H9 (cell line): ENCODE measurements around the gene ASTL. TPM values are rescaled to one million over a fixed set of nuclear protein-coding genes. Genes with fewer than 3 reads are reported as not detected.

Source experiments
- DNase-seq: peaks from one replicate; pipeline ENCODE4 v3.0.0-alpha.2; 2017
- H2AFZ ChIP-seq: one replicate; pipeline ENCODE4 v1.6.1; 2013; ENCODE audit warnings: mild to moderate bottlenecking, low read length, control low read depth, moderate library complexity
- H2AK5ac ChIP-seq: 2 replicates; pipeline ENCODE4 v1.6.1; 2013; ENCODE audit warnings: low read length, control low read depth, mixed read lengths; ENCODE audit not compliant: insufficient read length
- H2BK120ac ChIP-seq: one replicate; pipeline ENCODE4 v1.6.1; 2013; ENCODE audit warnings: low read depth, mild to moderate bottlenecking, low read length, control low read depth, inconsistent platforms; ENCODE audit not compliant: poor library complexity, severe bottlenecking
- H2BK12ac ChIP-seq: 2 replicates; pipeline ENCODE4 v1.6.1; 2013; ENCODE audit warnings: low read length, control low read depth, mixed read lengths, low read depth; ENCODE audit not compliant: insufficient read length
- H2BK15ac ChIP-seq: 2 replicates; pipeline ENCODE4 v1.6.1; 2013; ENCODE audit warnings: low read depth, low read length, control low read depth
- H2BK20ac ChIP-seq: one replicate; pipeline ENCODE4 v1.6.1; 2013; ENCODE audit warnings: low read depth, mild to moderate bottlenecking, low read length, control low read depth, inconsistent platforms; ENCODE audit not compliant: poor library complexity, severe bottlenecking
- H2BK5ac ChIP-seq: 2 replicates; pipeline ENCODE4 v1.6.1; 2013; ENCODE audit warnings: low read length, control low read depth, mixed read lengths; ENCODE audit not compliant: insufficient read length
- H3K14ac ChIP-seq: 2 replicates; pipeline ENCODE4 v1.6.1; 2013; ENCODE audit warnings: low read length, control low read depth; ENCODE audit not compliant: insufficient read depth
- H3K18ac ChIP-seq: 2 replicates; pipeline ENCODE4 v1.6.1; 2013; ENCODE audit warnings: low read depth, mild to moderate bottlenecking, mixed read lengths, low read length, control low read depth; ENCODE audit not compliant: insufficient read length
- H3K23ac ChIP-seq: 2 replicates; pipeline ENCODE4 v1.6.1; 2013; ENCODE audit warnings: low read length, control low read depth, mixed read lengths, low read depth; ENCODE audit not compliant: insufficient read length
- H3K23me2 ChIP-seq: 2 replicates; pipeline ENCODE4 v1.6.1; 2013; ENCODE audit warnings: low read depth, mild to moderate bottlenecking, mixed read lengths, low read length, control low read depth; ENCODE audit not compliant: insufficient read length, poor library complexity, severe bottlenecking
- H3K27ac ChIP-seq: 2 replicates; pipeline ENCODE4 v1.5.1; 2013; ENCODE audit warnings: low read length, control low read depth, mixed read lengths, low read depth; ENCODE audit not compliant: insufficient read length
- H3K27me3 ChIP-seq: 2 replicates; pipeline ENCODE4 v1.6.1; 2013; ENCODE audit warnings: low read length, control low read depth, inconsistent platforms; ENCODE audit not compliant: insufficient read depth
- H3K4ac ChIP-seq: 2 replicates; pipeline ENCODE4 v1.6.1; 2013; ENCODE audit warnings: low read depth, mild to moderate bottlenecking, control low read depth, inconsistent platforms, low read length, moderate library complexity
- H3K4me1 ChIP-seq: 2 replicates; pipeline ENCODE4 v1.6.1; 2013; ENCODE audit warnings: low read length, control low read depth, inconsistent platforms; ENCODE audit not compliant: insufficient read depth
- H3K4me2 ChIP-seq: 2 replicates; pipeline ENCODE4 v1.6.1; 2013; ENCODE audit warnings: low read length, control low read depth, mixed read lengths; ENCODE audit not compliant: insufficient read length, insufficient read depth
- H3K56ac ChIP-seq: 2 replicates; pipeline ENCODE4 v1.6.1; 2013; ENCODE audit warnings: low read depth, mild to moderate bottlenecking, mixed read lengths, low read length, control low read depth; ENCODE audit not compliant: insufficient read length
- H3K79me1 ChIP-seq: 2 replicates; pipeline ENCODE4 v1.6.1; 2013; ENCODE audit warnings: low read depth, mild to moderate bottlenecking, moderate library complexity, low read length, control low read depth, inconsistent platforms; ENCODE audit not compliant: insufficient read depth, poor library complexity, severe bottlenecking
- H3K79me2 ChIP-seq: 2 replicates; pipeline ENCODE4 v1.6.1; 2013; ENCODE audit warnings: low read length, control low read depth, inconsistent platforms; ENCODE audit not compliant: insufficient read depth
- H3K9ac ChIP-seq: 2 replicates; pipeline ENCODE4 v1.6.1; 2013; ENCODE audit warnings: low read length, control low read depth, mixed read lengths; ENCODE audit not compliant: insufficient read length; ENCODE audit errors: extremely low read depth
- H3K9me3 ChIP-seq: one replicate; pipeline ENCODE4 v1.6.1; 2013; ENCODE audit warnings: low read depth, low read length, inconsistent platforms; ENCODE audit not compliant: control insufficient read depth
- H3T11ph ChIP-seq: one replicate; pipeline ENCODE4 v1.6.1; 2013; ENCODE audit warnings: mild to moderate bottlenecking, low read length, control low read depth, inconsistent platforms
- H4K20me1 ChIP-seq: one replicate; pipeline ENCODE4 v1.6.1; 2013; ENCODE audit not compliant: control insufficient read depth, insufficient read length, insufficient read depth
- H4K5ac ChIP-seq: 2 replicates; pipeline ENCODE4 v1.6.1; 2013; ENCODE audit warnings: low read depth, mild to moderate bottlenecking, mixed read lengths, low read length, control low read depth; ENCODE audit not compliant: insufficient read length
- H4K8ac ChIP-seq: replicated peaks from 2 replicates; pipeline ENCODE4 v1.6.1; 2013; ENCODE audit warnings: low read length, control low read depth, mixed read lengths, low read depth; ENCODE audit not compliant: insufficient read length
- H4K91ac ChIP-seq: 2 replicates; pipeline ENCODE4 v1.6.1; 2013; ENCODE audit warnings: low read depth, mild to moderate bottlenecking, moderate library complexity, mixed read lengths, low read length, control low read depth; ENCODE audit not compliant: insufficient read length
- H3K27ac Mint-ChIP-seq, 3 experiments: 2 replicates in 2 of 3; 3 replicates in 1 of 3; pipeline ENCODE4 v1.8.0; 2020 to 2021; ENCODE audit warnings: mixed read lengths in 3 of 3, mild to moderate bottlenecking in 1 of 3, moderate library complexity in 1 of 3
- H3K27me3 Mint-ChIP-seq: 2 replicates; pipeline ENCODE4 v1.8.0; 2021; ENCODE audit warnings: low read depth, mild to moderate bottlenecking, moderate library complexity, mixed read lengths
- H3K36me3 Mint-ChIP-seq, 3 experiments: 2 replicates in 2 of 3; 3 replicates in 1 of 3; pipeline ENCODE4 v1.8.0; 2020 to 2021; ENCODE audit warnings: low read depth in 3 of 3, mixed read lengths in 3 of 3; ENCODE audit not compliant: insufficient read depth in 1 of 3
- H3K4me1 Mint-ChIP-seq, 2 experiments: 2 replicates each; pipeline ENCODE4 v1.8.0; 2020; ENCODE audit warnings: mixed read lengths in 2 of 2
- H3K4me3 Mint-ChIP-seq, 2 experiments: 2 replicates in 1 of 2; 3 replicates in 1 of 2; pipeline ENCODE4 v1.8.0; 2020 to 2021; ENCODE audit warnings: mild to moderate bottlenecking in 2 of 2, mixed read lengths in 2 of 2, moderate library complexity in 1 of 2
- H3K9me3 Mint-ChIP-seq, 2 experiments: 2 replicates in 1 of 2; 3 replicates in 1 of 2; pipeline ENCODE4 v1.8.0; 2020; ENCODE audit warnings: mild to moderate bottlenecking in 2 of 2, mixed read lengths in 2 of 2, moderate library complexity in 1 of 2
- CTCF ChIP-seq: fragments of 200-600 bp; sonication (generic); conservative IDR thresholded peaks from 3 replicates; pipeline ENCODE4 v1.8.0; 2021; ENCODE audit warnings: antibody characterized with exemption, mild to moderate bottlenecking
- WGBS: extraction: QIAGEN DNeasy Blood & Tissue Kit; methylation state at CpG from one replicate; pipeline ENCODE4 v1.1.7; 2013; ENCODE audit warnings: missing lambda C conversion rate, low lambda C conversion rate, mixed read lengths; ENCODE audit not compliant: insufficient read length; ENCODE audit errors: extremely low coverage; 5-methylcytosine and 5-hydroxymethylcytosine counted together
- total RNA-seq: library from RNA; stranded (reverse); gene quantifications from 2 replicates; pipeline ENCODE4 v1.2.1, GENCODE V29; 2021

The ASTL gene
- total RNA-seq, 1 experiment from 2014 or later = 0.81 TPM

DNA sequence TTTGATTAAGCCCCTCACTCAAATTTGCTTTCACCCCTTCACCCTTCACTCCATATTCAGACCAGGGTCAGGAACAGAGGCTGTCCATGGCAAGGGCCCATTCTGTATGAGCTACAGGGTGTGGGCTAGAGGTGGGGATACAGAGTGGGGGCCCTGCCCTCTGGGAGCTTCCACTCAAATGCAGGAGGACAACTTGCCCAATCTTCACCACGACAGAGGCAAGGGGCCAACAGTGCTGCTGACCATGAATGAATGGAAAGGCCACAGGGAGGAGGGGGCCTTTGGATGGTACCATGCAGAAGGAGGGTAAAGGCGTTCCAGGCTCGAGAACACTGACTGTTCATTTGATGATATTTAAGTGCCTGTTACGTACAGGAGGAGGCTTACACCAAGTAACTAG is 44.8 kb downstream of the ASTL start:
- no peak overlapping the region for H3K4me3 Mint-ChIP-seq
- H3K79me1 ChIP-seq = no peaks in the 10 kb centered on the region
- H3K27ac ChIP-seq = no peak overlapping the region
- no peak for TF ChIP-seq CTCF
- H3K27me3 Mint-ChIP-seq = no peaks in the 10 kb centered on the region; the same call in 1 of the 2 replicates
- no peaks in the 10 kb centered on the region for H3K9me3 ChIP-seq
- no peak for DNase-seq
- no peaks in the 10 kb centered on the region for H4K20me1 ChIP-seq
- H3K23me2 ChIP-seq = no peaks in the 10 kb centered on the region
- no CpG with 5 or more reads among the region's 4 CpGs for WGBS
- no peak overlapping the region for H3K18ac ChIP-seq
- H4K5ac ChIP-seq = no peak overlapping the region
- no peaks in the 10 kb centered on the region for H3K4me1 ChIP-seq
- H2BK120ac ChIP-seq = no peak overlapping the region
- no peak overlapping the region for H3K14ac ChIP-seq
- no peak overlapping the region for H2AK5ac ChIP-seq
- no peak overlapping the region for H3K23ac ChIP-seq
- no peak overlapping the region for H2AFZ ChIP-seq
- no peak overlapping the region for H2BK12ac ChIP-seq
- H3K4ac ChIP-seq = no peak overlapping the region
- no peak overlapping the region for H3K4me2 ChIP-seq
- no peak overlapping the region for H2BK5ac ChIP-seq
- H3T11ph ChIP-seq = no peak overlapping the region
- H4K91ac ChIP-seq = no peak overlapping the region
- H3K36me3 Mint-ChIP-seq = no peaks in the 10 kb centered on the region
- peaks cover 25 to 42% of the 10 kb centered on the region in 2 experiments for H3K4me1 Mint-ChIP-seq
- H3K27ac Mint-ChIP-seq = no peak overlapping the region
- no peak overlapping the region for H3K56ac ChIP-seq
- H2BK20ac ChIP-seq = no peak overlapping the region
- H3K9me3 Mint-ChIP-seq = no peaks in the 10 kb centered on the region; a peak in 2 of 5 replicates
- H3K9ac ChIP-seq = no peak overlapping the region
- H3K79me2 ChIP-seq = no peaks in the 10 kb centered on the region
- H2BK15ac ChIP-seq = no peak overlapping the region
- H4K8ac ChIP-seq = no peak overlapping the region
- H3K27me3 ChIP-seq = no peaks in the 10 kb centered on the region
